Measurements from ENCODE around the gene IL17C.

IL17C gene

GRCh38 chr16:88687254-88687576 is 48.8 kb downstream of the IL17C start:
- no peak for DNase-seq

DNA sequence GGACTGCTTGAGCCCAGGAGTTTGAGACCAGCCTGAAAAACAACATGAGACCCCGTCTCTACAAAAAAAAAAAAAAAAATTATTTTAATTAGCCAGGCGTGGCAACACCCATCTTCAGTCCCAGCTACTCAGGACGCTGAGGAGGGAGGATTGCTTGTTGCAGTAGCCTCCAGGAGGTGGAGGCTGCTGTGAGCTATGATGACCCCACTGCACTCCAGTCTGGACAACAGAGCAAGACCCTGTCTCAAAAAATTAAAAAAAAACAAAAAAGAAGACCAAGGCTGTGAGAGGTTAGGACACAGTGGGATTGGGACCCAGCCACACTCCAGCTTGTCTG is 49.3 kb downstream of the IL17C start:
- no peak for DNase-seq

DNA sequence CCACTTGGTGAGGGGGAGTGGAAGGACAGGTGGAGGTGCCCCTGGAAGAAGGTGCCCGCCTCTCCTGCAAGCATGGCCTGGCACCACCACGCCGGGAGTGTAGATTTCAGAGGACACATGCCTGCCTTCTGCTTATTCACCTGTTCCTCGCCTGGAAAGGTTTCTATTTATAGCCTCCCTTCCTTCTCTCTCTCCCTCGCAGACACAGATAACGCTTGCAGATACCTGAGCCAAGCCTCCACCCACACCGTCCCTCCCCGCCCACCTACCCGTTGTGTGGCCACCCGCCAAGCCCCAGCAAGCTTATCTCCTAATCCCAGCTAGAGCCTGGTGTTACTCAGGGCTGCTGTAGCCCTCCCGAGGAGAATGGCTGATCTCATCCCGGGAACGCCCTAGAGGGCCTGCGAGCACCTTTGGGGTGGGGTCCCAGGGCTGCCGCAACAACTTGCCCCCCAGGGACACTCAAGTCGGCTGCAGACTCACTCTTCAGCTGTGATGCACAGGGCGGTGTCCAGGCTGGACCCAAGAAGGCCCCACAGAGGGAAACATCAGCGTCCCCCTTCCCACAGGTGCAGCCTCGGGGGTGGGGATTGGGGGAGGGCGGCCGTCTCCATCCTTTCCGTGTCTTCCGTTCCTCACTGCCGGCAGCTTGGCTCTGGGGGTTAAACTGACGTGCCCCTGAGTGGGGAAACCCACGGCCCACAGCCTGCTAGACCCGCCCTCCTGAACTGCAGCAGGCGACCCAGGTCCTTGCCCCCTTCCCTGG is 49.8 kb downstream of the IL17C start:
- DNase-seq: no peak
